Heart left ventricle (tissue), 16 donors: ENCODE results near the gene TNPO3. TPM values are rescaled to one million over a fixed set of nuclear protein-coding genes. Genes with fewer than 3 reads are reported as not detected.

Source experiments
- ATAC-seq, 4 donors: fragments of 200-7000 bp; cut with Tn5 transposase; one replicate each; pipeline ENCODE4 v1.9.1; 2020 to 2022; ENCODE audit warnings: moderate library complexity in 4 of 4, mild to moderate bottlenecking in 3 of 4, moderate number of reproducible peaks in 1 of 4
- DNase-seq, 5 donors: peaks; one replicate each; pipeline ENCODE4 v3.0.0-alpha.2; 2020
- H3K27ac ChIP-seq, 12 donors: fragments of 200-600 bp; sonication (generic) in 4 of 12; one replicate each; pipeline versions ENCODE4 v1.5.0 to v1.8.0; 2016 to 2022; ENCODE audit warnings: mild to moderate bottlenecking in 2 of 12
- H3K27me3 ChIP-seq, 9 donors: fragments of 200-600 bp; sonication (generic) in 2 of 9; one replicate each; pipeline versions ENCODE4 v1.5.1 to v1.8.0; 2016 to 2022; ENCODE audit warnings: mild to moderate bottlenecking in 3 of 9
- H3K36me3 ChIP-seq, 9 donors: fragments of 200-600 bp; sonication (generic) in 2 of 9; one replicate each; pipeline versions ENCODE4 v1.5.0 to v1.8.0; 2018 to 2022; ENCODE audit warnings: mild to moderate bottlenecking in 2 of 9
- H3K4me1 ChIP-seq, 12 donors: fragments of 200-600 bp; sonication (generic) in 4 of 12; one replicate each; pipeline versions ENCODE4 v1.5.0 to v1.8.0; 2016 to 2022; ENCODE audit warnings: mild to moderate bottlenecking in 3 of 12
- H3K4me3 ChIP-seq, 12 donors: fragments of 200-600 bp; sonication (generic) in 4 of 12; one replicate each; pipeline versions ENCODE4 v1.5.0 to v1.8.0; 2017 to 2022; ENCODE audit warnings: mild to moderate bottlenecking in 9 of 12, moderate library complexity in 4 of 12
- H3K9me3 ChIP-seq, 12 donors: fragments of 200-600 bp; sonication (generic) in 4 of 12; one replicate each; pipeline versions ENCODE4 v1.5.0 to v1.8.0; 2016 to 2022; ENCODE audit warnings: mild to moderate bottlenecking in 1 of 12
- CTCF ChIP-seq, 12 donors: fragments of 200-600 bp; sonication (generic) in 4 of 12; IDR thresholded peaks; one replicate each; pipeline versions ENCODE4 v1.5.0 to v1.8.0; 2018 to 2022; ENCODE audit warnings: antibody characterized with exemption in 12 of 12, mild to moderate bottlenecking in 5 of 12
- POLR2A ChIP-seq, 2 donors: fragments of 450-650 bp; IDR thresholded peaks; one replicate each; pipeline ENCODE4 v1.6.1; 2017; ENCODE audit warnings: antibody characterized with exemption in 2 of 2, mild to moderate bottlenecking in 2 of 2, moderate library complexity in 2 of 2
- WGBS, 4 donors: extraction: QIAGEN DNeasy Blood & Tissue Kit in 2 of 4; methylation state at CpG; one replicate each; pipeline versions ENCODE4 v1.1.5 to v1.1.7; 2013 to 2018; 5-methylcytosine and 5-hydroxymethylcytosine counted together
- intact Hi-C, 10 donors: fragments of 100-400 bp; cut with DNase I; formaldehyde crosslinking; loops; one replicate each; pipeline versions ENCODE4 v1.11.1 to v1.14.2; 2022
- polyA plus RNA-seq, 2 donors: library from polyadenylated mRNA; stranded (reverse); fragments of 200-250 nt; gene quantifications; one replicate each; pipeline ENCODE4 v1.2.3, GENCODE V29; 2013
- total RNA-seq, 9 donors: library from RNA; depleted of rRNA in 2 of 9; stranded (reverse); fragments of >200 nt in 2 of 9; fragmentation: NEBNext Ultra II Directional in 3 of 9; extraction: Animal tissue kit (Norgen Biotek cat#: 25700) in 3 of 9; gene quantifications; one replicate each; pipeline versions ENCODE4 v1.1.0 to v1.2.4, GENCODE V29; 2016 to 2023
- donor health status: ischemic (EF 13 %, LVEDD 7.1; RV severe dilation, severe dysfunction).
- donor health status: healthy with polysubstance abuse.
- donor health status: DM: no; HTN: yes; CAD: no.
- donor health status: DM: no; HTN: no; CAD: no.
- donor health status: ischemic (EF 25% LVEDD 6.9; RV normal size, moderate dysfunction).
- donor health status: ischemic (EF 25% LVEDD 5.7; RV mildly dilated, moderate dysfunction).
- donor health status: healthy.
- donor health status: DM: yes; HTN: yes; CAD: no.
- donor health status: ischemic (EF 35%, LVEDD 5.7; RV mildly dilated, moderate dysfunction).
- donor health status: nonischemic (EF 11% LVEDD 7.7; RV severe dilation, severe dysfunction).
- donor health status: DM: yes; HTN: yes; CAD: no.
- donor health status: PGD.
- donor health status: ischemic (EF 29% LVEDD 5.4; RV normal size, mild dysfunction).
- donor health status: nonischemic (EF 23%, LVEDD 6.1; RV moderate dilation, normal function).

Gene TNPO3
- total and polyA plus RNA-seq, 11 donors, result 11.0 to 42.4 (median 31.3) TPM

- Histone ChIP-seq H3K4me1 (no peaks in the 10 kb centered on the region), H3K4me3 (no peak overlapping the region), H3K9me3 (no peaks in the 10 kb centered on the region), H3K27ac (no peak overlapping the region), H3K27me3 (no peaks in the 10 kb centered on the region), H3K36me3 (peaks cover 0 to 100% (median 91%) of the 10 kb centered on the region in 9 donors)
- ATAC-seq (no peak), DNase-seq (no peak)
- no peak for TF ChIP-seq POLR2A (IDR thresholded peaks at IDR 0.05)
- TF ChIP-seq CTCF (IDR thresholded peaks at IDR 0.05), result no peak
- intact Hi-C loops, result no loop called here
Measured at GRCh38 chr7:128985660-128986059, 69.3 kb downstream of the TNPO3 start.

GRCh38 chr7:128982105-128982504, 72.8 kb downstream of the TNPO3 start:
- DNase-seq, result no peak
- intact Hi-C loops, result no loop called here
- WGBS, 4 donors, result 96 to 100% (median 99%) methylated on average over 2 of the region's 2 CpGs
- ATAC-seq, result no peak
- Histone ChIP-seq H3K4me3 (no peak overlapping the region), H3K9me3 (no peaks in the 10 kb centered on the region), H3K27me3 (no peaks in the 10 kb centered on the region), H3K36me3 (peaks cover 0 to 100% (median 93%) of the 10 kb centered on the region in 9 donors), H3K4me1 (no peaks in the 10 kb centered on the region), H3K27ac (no peak overlapping the region)
- TF ChIP-seq CTCF (IDR thresholded peaks at IDR 0.05), result no peak
- no peak for TF ChIP-seq POLR2A (IDR thresholded peaks at IDR 0.05)

- H3K27me3 ChIP-seq, result no peaks in the 10 kb centered on the region
- no peak overlapping the region for H3K27ac ChIP-seq
- ATAC-seq, result no peak
- no peak for DNase-seq
- WGBS, 4 donors, result 72 to 82% (median 77%) methylated on average over 7 of the region's 7 CpGs
- H3K36me3 ChIP-seq, result peaks cover 0 to 97% (median 94%) of the 10 kb centered on the region in 9 donors
- no peak overlapping the region for H3K4me3 ChIP-seq
- no peaks in the 10 kb centered on the region for H3K4me1 ChIP-seq
- H3K9me3 ChIP-seq, result no peaks in the 10 kb centered on the region
- no peak for TF ChIP-seq POLR2A (IDR thresholded peaks at IDR 0.05)
- no peak for TF ChIP-seq CTCF (IDR thresholded peaks at IDR 0.05)
- intact Hi-C loops, result no loop called here
Measured at GRCh38 chr7:128974241-128974934, 80.5 kb downstream of the TNPO3 start.

- WGBS, 4 donors, result 87 to 98% (median 90%) methylated on average over 1 of the region's 1 CpG
- intact Hi-C loops, result no loop called here
- no peak for ATAC-seq
- TF ChIP-seq CTCF (IDR thresholded peaks at IDR 0.05) (no peak), POLR2A (IDR thresholded peaks at IDR 0.05) (no peak)
- H3K4me1 ChIP-seq, result peaks cover 0 to 3% (median 0%) of the 10 kb centered on the region in 12 donors
- no peaks in the 10 kb centered on the region for H3K9me3 ChIP-seq
- H3K4me3 ChIP-seq, result no peak overlapping the region
- no peak overlapping the region for H3K27ac ChIP-seq
- H3K27me3 ChIP-seq, result no peaks in the 10 kb centered on the region
- DNase-seq, result no peak
- peaks cover 0 to 97% (median 92%) of the 10 kb centered on the region in 9 donors for H3K36me3 ChIP-seq
Measured at GRCh38 chr7:128968624-128969023, 86.3 kb downstream of the TNPO3 start.
